GM12878 (cell line): Measurements from ENCODE around the gene OTOF. TPM values are rescaled to one million over a fixed set of nuclear protein-coding genes. Genes with fewer than 3 reads are reported as not detected.
A peak's percentile ranks its signal among the peaks of the same experiment; 100 is the strongest.

Experiments
- ATAC-seq: fragments of 200-7000 bp; cut with Tn5 transposase; 3 replicates; pipeline ENCODE4 v1.9.1; 2020; ENCODE audit warnings: mild to moderate bottlenecking, moderate library complexity
- BruUV-seq: library from RNA; stranded (reverse); fragments of 400-500 nt; replicated peaks from 2 replicates; lab custom pipeline; 2021; lab: Mats Ljungman, UMichigan
- CTCF ChIA-PET: fragments of 300-600 bp; sonication (Branson Sonifier 250); formaldehyde crosslinking; extraction: SDS; loops from one replicate; lab custom pipeline; 2021; ENCODE audit warnings: inconsistent platforms; lab: Yijun Ruan, JAX
- POLR2A ChIA-PET: fragments of 350-600 bp; formaldehyde crosslinking; extraction: SDS; loops from one replicate; lab custom pipeline; 2021; ENCODE audit warnings: inconsistent platforms; lab: Charles Lee
- RAD21 ChIA-PET: fragments of 300-600 bp; sonication (Branson Sonifier 250); formaldehyde crosslinking; loops from one replicate; lab custom pipeline; 2023; ENCODE audit warnings: antibody characterized with exemption; ENCODE audit not compliant: unreplicated experiment; lab: Charles Lee
- SMC1A ChIA-PET: fragments of 300-600 bp; sonication (Branson Sonifier 250); formaldehyde crosslinking; loops from one replicate; lab custom pipeline; 2023; ENCODE audit not compliant: unreplicated experiment, uncharacterized antibody; lab: Charles Lee
- DNase-seq: peaks from one replicate; pipeline ENCODE4 v3.0.0-alpha.2; 2011; ENCODE audit warnings: low read depth, low spot score
- FAIRE-seq: peaks from 3 replicates; lab custom pipeline; 2011; peaks lifted over from hg19 to GRCh38; lab: Jason Lieb, UNC
- H2AFZ ChIP-seq: 2 replicates; pipeline ENCODE4 v1.6.0; 2011; ENCODE audit warnings: low read depth, low read length, control low read depth; ENCODE audit not compliant: control insufficient read depth
- H3K27ac ChIP-seq: 2 replicates; pipeline ENCODE4 v1.5.1; 2011; ENCODE audit warnings: control low read depth; ENCODE audit not compliant: control insufficient read depth, insufficient read depth
- H3K27me3 ChIP-seq, 2 experiments: replicated peaks in 1 of 2; 2 replicates each; pipeline versions ENCODE4 v1.6.0 to v1.6.1; 2011; ENCODE audit warnings: low read length in 1 of 2; ENCODE audit not compliant: control insufficient read depth in 2 of 2, insufficient read depth in 2 of 2
- H3K36me3 ChIP-seq, 2 experiments: 2 replicates each; pipeline ENCODE4 v1.5.1; 2011; ENCODE audit warnings: low read length in 1 of 2; ENCODE audit not compliant: control insufficient read depth in 2 of 2, insufficient read depth in 2 of 2
- H3K4me1 ChIP-seq: 2 replicates; pipeline ENCODE4 v1.6.1; 2011; ENCODE audit warnings: mild to moderate bottlenecking, low read length, moderate library complexity, mixed read lengths; ENCODE audit not compliant: control insufficient read depth, insufficient read depth
- H3K4me2 ChIP-seq: 2 replicates; pipeline ENCODE4 v1.6.0; 2011; ENCODE audit warnings: control low read depth; ENCODE audit not compliant: control insufficient read depth, insufficient read depth
- H3K4me3 ChIP-seq: fragments of 200-600 bp; sonication (generic); 2 replicates; pipeline ENCODE4 v1.5.1; 2016
- H3K79me2 ChIP-seq: 2 replicates; pipeline ENCODE4 v1.6.0; 2011; ENCODE audit warnings: low read length; ENCODE audit not compliant: control insufficient read depth, insufficient read depth
- H3K9ac ChIP-seq: 2 replicates; pipeline ENCODE4 v1.8.0; 2011; ENCODE audit warnings: low read length, control low read depth, mixed read lengths; ENCODE audit not compliant: control insufficient read depth, insufficient read depth
- H3K9me3 ChIP-seq: replicated peaks from 3 replicates; pipeline ENCODE4 v1.5.1; 2011; ENCODE audit warnings: mild to moderate bottlenecking, low read length; ENCODE audit not compliant: control insufficient read depth, insufficient read depth
- H4K20me1 ChIP-seq: 2 replicates; pipeline ENCODE4 v1.6.0; 2011; ENCODE audit not compliant: control insufficient read depth, insufficient read depth
- CREB1 ChIP-seq: IDR thresholded peaks from 2 replicates; pipeline ENCODE4 v1.6.1; 2012; ENCODE audit warnings: low read depth, mild to moderate bottlenecking, inconsistent platforms
- CTCF ChIP-seq, 3 experiments: IDR thresholded peaks in 2 of 3; conservative IDR thresholded peaks in 1 of 3; 2 replicates each; pipeline ENCODE4 v1.5.1; 2011; ENCODE audit warnings: low read depth in 3 of 3, low read length in 3 of 3, mild to moderate bottlenecking in 3 of 3, control low read depth in 2 of 3, moderate library complexity in 2 of 3, inconsistent platforms in 1 of 3, mixed read lengths in 1 of 3; ENCODE audit not compliant: control insufficient read depth in 2 of 3, insufficient read depth in 1 of 3; ENCODE audit errors: extremely low read depth in 1 of 3
- FOS ChIP-seq: IDR thresholded peaks from 3 replicates; pipeline ENCODE4 v1.6.1; 2011; ENCODE audit warnings: borderline replicate concordance; ENCODE audit not compliant: insufficient read length; ENCODE audit errors: extremely low read depth
- HCFC1 ChIP-seq: fragments of 150-350 bp; IDR thresholded peaks from 2 replicates; pipeline ENCODE4 v1.6.1; 2014; ENCODE audit warnings: low read length
- RELB ChIP-seq: fragments of 450-650 bp; IDR thresholded peaks from 2 replicates; pipeline ENCODE4 v1.6.1; 2017; ENCODE audit warnings: low read depth, mild to moderate bottlenecking, moderate library complexity
- TBL1XR1 ChIP-seq: IDR thresholded peaks from 2 replicates; pipeline ENCODE4 v1.6.1; 2012; ENCODE audit warnings: low read depth, low read length, improper control_type of control experiment
- TCF7 ChIP-seq: IDR thresholded peaks from 2 replicates; pipeline ENCODE4 v1.6.1; 2014; ENCODE audit warnings: antibody characterized with exemption, borderline replicate concordance
- WGBS: methylation state at CpG from one replicate; pipeline ENCODE4 v1.1.6; 2016; ENCODE audit warnings: low lambda C conversion rate; ENCODE audit not compliant: insufficient replicate concordance, insufficient coverage; ENCODE audit errors: missing lambda C conversion rate; 5-methylcytosine and 5-hydroxymethylcytosine counted together
- in situ Hi-C: fragments of 300-500 bp; cut with MboI; formaldehyde crosslinking; loops from 9 replicates; pipeline ENCODE4 v1.14.3; 2018; ENCODE audit warnings: mixed read lengths
- intact Hi-C: fragments of 100-400 bp; cut with micrococcal nuclease; formaldehyde crosslinking; loops from one replicate; pipeline ENCODE4 v1.14.2; 2022; ENCODE audit not compliant: unreplicated experiment
- polyA plus RNA-seq, 11 experiments: library from polyadenylated mRNA; depleted of rRNA in 4 of 11; unstranded in 6 of 11; stranded (reverse) in 5 of 11; fragments of >200 nt; fragmentation: Nextera tagmentation in 4 of 11; fragmentation: Illumina TruSeq in 1 of 11; extraction: Ambion mirVana in 4 of 11; extraction: Trizol in 1 of 11; gene quantifications; 1 replicate in 1 of 11; 2 replicates in 10 of 11; pipeline versions ENCODE4 v1.2.1 to v1.2.3, GENCODE V29; 2011 to 2016; ENCODE audit warnings: inconsistent platforms in 2 of 11, missing spikeins in 2 of 11, low read depth in 1 of 11
- total RNA-seq, 4 experiments: library from RNA; depleted of rRNA in 3 of 4; stranded (reverse); fragments of >200 nt in 3 of 4; fragmentation: Illumina TruSeq in 1 of 4; extraction: Trizol in 1 of 4; gene quantifications; 2 replicates each; pipeline versions ENCODE4 v1.2.1 to v1.2.3, GENCODE V29; 2013 to 2021

The OTOF gene
- total and polyA plus RNA-seq, 10 of the 15 experiments (the other 5 are each of a cell fraction or from before 2014, with no cell fraction given), result under 0.01 to 0.31 (median 0.07) TPM; not detected in 6

- TF ChIP-seq CTCF (IDR thresholded peaks at IDR 0.05 in 2 of 3, conservative IDR thresholded peaks at IDR 0.05 in 1 of 3; ENCODE audit: control insufficient read depth in 2 of 3, extremely low read depth in 1 of 3, insufficient read depth in 1 of 3, low read depth in 3 of 3, low read length in 3 of 3) (peak; percentile 44 to 60 (median 54)), HCFC1 (no peak), FOS (no peak)
- TF ChIP-seq, all 136 proteins: peak for 2
Measured at GRCh38 chr2:26462511-26463243, 15.2 kb downstream of the OTOF start (continued).

- TF ChIP-seq CREB1 (no peak), RELB (no peak), TBL1XR1 (no peak), TCF7 (no peak)
- TF ChIP-seq, all 136 proteins: peak for 0
- no peak for ATAC-seq
- H2AFZ ChIP-seq, result no peak overlapping the region
- WGBS, result 53% methylated on average over 6 of the region's 6 CpGs
- no peak for FAIRE-seq
- ChIA-PET SMC1A (no interaction called here), CTCF (no interaction called here), RAD21 (no interaction called here), POLR2A (no interaction called here)
- no peaks in the 10 kb centered on the region for H4K20me1 ChIP-seq
- DNase-seq, result no peak
- no peaks in the 10 kb centered on the region for H3K27me3 ChIP-seq
- no peak overlapping the region for H3K4me3 ChIP-seq
- intact Hi-C loops (no loop called here), in situ Hi-C loops (no loop called here)
- H3K4me1 ChIP-seq, result no peaks in the 10 kb centered on the region
- no peaks in the 10 kb centered on the region for H3K9me3 ChIP-seq
- H3K9ac ChIP-seq, result no peak overlapping the region
- H3K27ac ChIP-seq, result no peak overlapping the region
- H3K36me3 ChIP-seq, result no peaks in the 10 kb centered on the region
- H3K79me2 ChIP-seq, result no peaks in the 10 kb centered on the region
- no TSS peak for BruUV-seq
- no peak overlapping the region for H3K4me2 ChIP-seq
Measured at GRCh38 chr2:26462100-26462499, 15.8 kb downstream of the OTOF start.
